ENCODE data around the gene CYFIP1.

Gene CYFIP1

DNA sequence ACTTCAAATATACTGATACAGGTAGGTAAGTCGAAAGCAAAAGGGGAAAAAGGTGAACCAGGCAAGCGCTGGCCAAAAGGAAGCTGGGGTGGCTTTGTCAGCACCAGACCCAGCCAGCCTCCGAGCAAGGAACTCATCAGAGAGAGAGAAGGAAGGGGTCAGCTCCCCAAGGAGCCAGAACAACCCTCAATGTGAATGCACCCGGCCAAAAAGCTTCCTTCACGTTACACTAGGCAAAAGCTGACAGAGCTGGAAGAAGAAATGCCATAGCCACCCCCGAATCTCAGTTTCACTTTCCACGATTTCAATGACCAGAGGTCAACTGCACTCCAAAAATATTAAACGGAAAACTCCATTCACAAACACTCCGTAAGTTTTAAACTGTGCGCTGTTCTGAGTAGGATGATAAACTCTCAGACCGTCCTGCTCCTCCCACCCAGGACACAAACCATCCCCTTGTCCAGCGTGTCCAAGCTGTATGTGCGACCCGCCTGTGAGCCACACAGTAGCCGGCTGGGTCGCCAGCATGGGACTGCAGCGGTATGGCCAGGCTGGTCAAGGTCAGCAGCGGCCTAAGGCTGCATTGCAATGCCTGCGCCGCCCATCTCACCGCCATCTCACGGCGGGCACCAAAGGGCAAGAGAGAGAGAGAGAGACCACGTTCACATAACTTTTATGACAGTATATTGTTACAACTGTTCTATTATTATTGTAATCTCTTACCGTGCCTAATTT is 29.7 kb downstream of the CYFIP1 start:
- TF ChIP-seq TAF1 (IDR thresholded peaks at IDR 0.05; ENCODE audit: borderline replicate concordance, insufficient read depth, low read length): no peak

DNA sequence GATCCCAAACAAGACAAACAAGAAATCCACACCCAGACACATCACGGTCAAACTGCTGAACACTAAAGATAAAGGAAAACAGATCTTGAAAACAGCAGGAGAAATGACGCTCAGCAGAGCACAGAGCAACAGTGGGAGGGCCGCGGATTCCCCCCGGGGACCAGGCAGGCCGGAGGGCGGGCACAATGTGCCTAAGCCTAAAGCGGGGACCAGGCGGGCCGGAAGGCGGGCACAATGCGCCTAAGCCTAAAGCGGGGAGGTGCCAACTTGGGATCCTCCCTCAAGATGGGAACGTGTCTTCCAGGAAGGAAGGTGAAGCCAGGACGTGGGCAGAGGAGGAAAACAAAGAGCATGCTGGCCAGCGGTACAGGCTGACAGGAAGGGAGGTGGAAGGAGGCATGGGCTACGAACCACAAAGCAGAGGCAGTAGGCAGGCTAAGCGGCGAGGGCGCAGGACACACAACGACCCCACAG is 31.1 kb downstream of the CYFIP1 start:
- TF ChIP-seq FOXP2 (optimal IDR thresholded peaks at IDR 0.05; ENCODE audit: borderline replicate concordance, extremely low read depth, extremely low read length, insufficient read depth) (peak; percentile 43), POLR2AphosphoS5 (IDR thresholded peaks at IDR 0.05; ENCODE audit: low read depth, low read length) (no peak), TAF1 (IDR thresholded peaks at IDR 0.05; ENCODE audit: borderline replicate concordance, insufficient read depth, low read length) (no peak), SIN3A (IDR thresholded peaks at IDR 0.05; ENCODE audit: borderline replicate concordance, insufficient read depth, low read length) (peak; percentile 90; the same call in 1 of the 2 replicates)
- TF ChIP-seq, protein P1, sequence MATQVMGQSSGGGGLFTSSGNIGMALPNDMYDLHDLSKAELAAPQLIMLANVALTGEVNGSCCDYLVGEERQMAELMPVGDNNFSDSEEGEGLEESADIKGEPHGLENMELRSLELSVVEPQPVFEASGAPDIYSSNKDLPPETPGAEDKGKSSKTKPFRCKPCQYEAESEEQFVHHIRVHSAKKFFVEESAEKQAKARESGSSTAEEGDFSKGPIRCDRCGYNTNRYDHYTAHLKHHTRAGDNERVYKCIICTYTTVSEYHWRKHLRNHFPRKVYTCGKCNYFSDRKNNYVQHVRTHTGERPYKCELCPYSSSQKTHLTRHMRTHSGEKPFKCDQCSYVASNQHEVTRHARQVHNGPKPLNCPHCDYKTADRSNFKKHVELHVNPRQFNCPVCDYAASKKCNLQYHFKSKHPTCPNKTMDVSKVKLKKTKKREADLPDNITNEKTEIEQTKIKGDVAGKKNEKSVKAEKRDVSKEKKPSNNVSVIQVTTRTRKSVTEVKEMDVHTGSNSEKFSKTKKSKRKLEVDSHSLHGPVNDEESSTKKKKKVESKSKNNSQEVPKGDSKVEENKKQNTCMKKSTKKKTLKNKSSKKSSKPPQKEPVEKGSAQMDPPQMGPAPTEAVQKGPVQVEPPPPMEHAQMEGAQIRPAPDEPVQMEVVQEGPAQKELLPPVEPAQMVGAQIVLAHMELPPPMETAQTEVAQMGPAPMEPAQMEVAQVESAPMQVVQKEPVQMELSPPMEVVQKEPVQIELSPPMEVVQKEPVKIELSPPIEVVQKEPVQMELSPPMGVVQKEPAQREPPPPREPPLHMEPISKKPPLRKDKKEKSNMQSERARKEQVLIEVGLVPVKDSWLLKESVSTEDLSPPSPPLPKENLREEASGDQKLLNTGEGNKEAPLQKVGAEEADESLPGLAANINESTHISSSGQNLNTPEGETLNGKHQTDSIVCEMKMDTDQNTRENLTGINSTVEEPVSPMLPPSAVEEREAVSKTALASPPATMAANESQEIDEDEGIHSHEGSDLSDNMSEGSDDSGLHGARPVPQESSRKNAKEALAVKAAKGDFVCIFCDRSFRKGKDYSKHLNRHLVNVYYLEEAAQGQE (IDR thresholded peaks at IDR 0.05; ENCODE audit: insufficient read depth in 1 of 2, low read depth in 2 of 2, low read length in 2 of 2): 0 out of 4 replicates have a peak, but pooled peaks of 1 of the 2 experiments have one; percentile 37

DNA sequence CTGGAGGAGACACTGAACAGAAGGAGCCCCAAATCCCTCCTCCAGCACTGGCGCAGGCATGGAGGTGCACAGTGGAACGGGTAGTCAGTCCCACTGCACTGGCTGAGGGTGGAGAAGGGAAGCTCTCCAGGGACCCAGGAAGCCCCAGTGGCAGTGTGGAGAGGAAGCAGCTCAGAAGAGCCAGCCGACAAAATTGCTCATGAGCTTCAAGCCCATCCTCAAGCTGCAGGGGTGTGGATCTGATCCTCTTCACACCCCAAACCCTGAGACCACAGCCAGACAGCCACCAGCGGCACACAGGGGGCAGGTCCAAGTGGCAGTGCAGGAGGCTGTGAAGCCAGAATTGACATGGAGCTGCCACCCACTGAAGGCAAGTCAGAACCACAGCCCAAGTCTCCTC is 32.1 kb downstream of the CYFIP1 start:
- TF ChIP-seq, protein P1 (IDR thresholded peaks at IDR 0.05; ENCODE audit: insufficient read depth in 1 of 2, low read depth in 2 of 2, low read length in 2 of 2): no peak
- TF ChIP-seq FOXP2 (optimal IDR thresholded peaks at IDR 0.05; ENCODE audit: borderline replicate concordance, extremely low read depth, extremely low read length, insufficient read depth) (no peak), POLR2AphosphoS5 (IDR thresholded peaks at IDR 0.05; ENCODE audit: low read depth, low read length) (no peak), TAF1 (IDR thresholded peaks at IDR 0.05; ENCODE audit: borderline replicate concordance, insufficient read depth, low read length) (no peak), SIN3A (IDR thresholded peaks at IDR 0.05; ENCODE audit: borderline replicate concordance, insufficient read depth, low read length) (no peak)

DNA sequence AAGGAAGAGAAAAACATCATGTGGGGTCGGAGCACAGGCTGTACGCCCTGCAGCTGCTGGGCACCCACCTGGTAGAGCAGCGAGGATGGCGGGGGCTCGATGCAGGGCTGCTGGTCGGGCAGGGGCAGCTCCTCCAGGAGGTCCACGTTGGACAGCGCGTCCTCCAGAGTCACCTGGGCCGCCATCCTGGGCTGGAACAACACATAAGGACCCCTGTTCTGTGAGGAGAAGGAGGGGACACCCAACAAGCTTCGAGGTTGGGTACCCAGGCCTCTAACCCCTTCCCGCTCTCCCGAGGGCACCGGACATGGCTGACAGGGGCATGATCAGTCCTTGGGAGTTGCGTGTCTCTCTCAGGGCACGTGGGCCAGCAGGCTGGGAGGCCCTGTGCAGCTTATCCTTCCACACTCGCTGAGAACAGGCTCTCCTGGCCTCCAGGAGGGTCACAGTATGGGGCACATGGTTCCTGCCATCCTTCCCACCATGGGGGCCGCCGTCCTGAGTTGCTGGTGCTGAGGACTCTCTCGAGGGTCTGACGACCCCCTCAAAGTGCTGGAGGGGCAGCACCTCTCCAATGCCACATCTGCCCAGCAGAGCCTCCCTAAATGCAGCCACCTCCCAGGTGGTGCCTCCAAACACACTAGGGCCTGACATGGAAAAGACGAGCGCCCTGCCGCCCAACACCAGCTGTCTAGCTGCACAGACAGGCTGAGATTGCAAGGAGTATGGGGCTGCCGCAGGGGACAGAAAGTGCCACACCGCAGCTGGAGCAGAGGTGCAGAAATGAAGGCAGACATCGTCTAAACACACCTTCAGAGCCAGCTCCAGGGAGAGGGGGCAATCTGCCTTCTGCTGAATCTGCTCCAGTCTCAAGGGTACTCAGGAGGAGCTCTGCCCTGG is 32.8 kb downstream of the CYFIP1 start:
- TF ChIP-seq SIN3A (IDR thresholded peaks at IDR 0.05; ENCODE audit: borderline replicate concordance, insufficient read depth, low read length) (no peak), POLR2AphosphoS5 (IDR thresholded peaks at IDR 0.05; ENCODE audit: low read depth, low read length) (no peak), FOXP2 (optimal IDR thresholded peaks at IDR 0.05; ENCODE audit: borderline replicate concordance, extremely low read depth, extremely low read length, insufficient read depth) (no peak)

DNA sequence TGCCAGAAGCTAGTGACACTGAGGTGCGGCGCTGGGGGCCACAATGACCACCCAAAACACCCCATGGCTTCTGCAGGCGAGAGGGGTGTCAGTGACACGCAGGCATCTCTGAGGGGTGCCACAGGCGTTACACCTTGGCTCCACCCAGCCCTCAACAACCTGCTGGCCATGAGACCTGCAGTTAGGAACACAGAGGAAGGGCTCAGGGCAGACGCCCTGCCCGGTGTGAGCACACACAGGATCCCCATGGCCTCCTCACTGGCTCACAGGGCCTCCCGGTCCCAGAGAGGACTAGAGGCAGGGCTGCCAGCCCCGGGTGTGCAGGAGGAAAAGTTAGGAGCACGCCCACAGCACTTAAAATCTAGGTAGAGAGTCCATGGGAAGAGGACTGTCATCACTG is 35.1 kb downstream of the CYFIP1 start:
- TF ChIP-seq, protein P1 (IDR thresholded peaks at IDR 0.05; ENCODE audit: insufficient read depth in 1 of 2, low read depth in 2 of 2, low read length in 2 of 2): no peak
- TF ChIP-seq FOXP2 (optimal IDR thresholded peaks at IDR 0.05; ENCODE audit: borderline replicate concordance, extremely low read depth, extremely low read length, insufficient read depth) (no peak), TAF1 (IDR thresholded peaks at IDR 0.05; ENCODE audit: borderline replicate concordance, insufficient read depth, low read length) (no peak), POLR2AphosphoS5 (IDR thresholded peaks at IDR 0.05; ENCODE audit: low read depth, low read length) (no peak), SIN3A (IDR thresholded peaks at IDR 0.05; ENCODE audit: borderline replicate concordance, insufficient read depth, low read length) (no peak)
